A673 (cell line): ENCODE data around the gene SRGAP1.

ENCODE experiments used
- CTCF ChIP-seq: fragments of 300-800, 200-600 bp; sonication (generic); conservative IDR thresholded peaks from 2 replicates; pipeline ENCODE4 v1.5.1; 2017; ENCODE audit warnings: low read depth, mild to moderate bottlenecking, antibody characterized with exemption, low read length, moderate library complexity, mixed read lengths
- EZH2 ChIP-seq: fragments of 200-600 bp; sonication (generic); IDR thresholded peaks from 2 replicates; pipeline ENCODE4 v1.6.1; 2017; ENCODE audit warnings: borderline replicate concordance, low read depth, mild to moderate bottlenecking, mixed read lengths, antibody characterized with exemption, low read length; ENCODE audit not compliant: poor library complexity, severe bottlenecking

GRCh38 chr12:64061868-64062375 is 217.4 kb downstream of the SRGAP1 start:
- TF ChIP-seq CTCF (no peak), EZH2 (no peak)
